Measurements from ENCODE around the gene RHBDD3.

The RHBDD3 gene

GRCh38 chr22:29226351-29226981, 41.3 kb downstream of the RHBDD3 start:
- TF ChIP-seq ZC3H10 (CRISPR knock-in tag; IDR thresholded peaks at IDR 0.05): no peak
- no peak for TF ChIP-seq ZNF70 (CRISPR knock-in tag; IDR thresholded peaks at IDR 0.05)
- TF ChIP-seq, protein P1, sequence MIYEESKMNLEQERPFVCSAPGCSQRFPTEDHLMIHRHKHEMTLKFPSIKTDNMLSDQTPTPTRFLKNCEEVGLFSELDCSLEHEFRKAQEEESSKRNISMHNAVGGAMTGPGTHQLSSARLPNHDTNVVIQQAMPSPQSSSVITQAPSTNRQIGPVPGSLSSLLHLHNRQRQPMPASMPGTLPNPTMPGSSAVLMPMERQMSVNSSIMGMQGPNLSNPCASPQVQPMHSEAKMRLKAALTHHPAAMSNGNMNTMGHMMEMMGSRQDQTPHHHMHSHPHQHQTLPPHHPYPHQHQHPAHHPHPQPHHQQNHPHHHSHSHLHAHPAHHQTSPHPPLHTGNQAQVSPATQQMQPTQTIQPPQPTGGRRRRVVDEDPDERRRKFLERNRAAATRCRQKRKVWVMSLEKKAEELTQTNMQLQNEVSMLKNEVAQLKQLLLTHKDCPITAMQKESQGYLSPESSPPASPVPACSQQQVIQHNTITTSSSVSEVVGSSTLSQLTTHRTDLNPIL (CRISPR knock-in tag; IDR thresholded peaks at IDR 0.05; ENCODE audit: low read depth): no peak
- no peak for TF ChIP-seq ZNF8 (CRISPR knock-in tag; IDR thresholded peaks at IDR 0.05)
- TF ChIP-seq, protein P2, sequence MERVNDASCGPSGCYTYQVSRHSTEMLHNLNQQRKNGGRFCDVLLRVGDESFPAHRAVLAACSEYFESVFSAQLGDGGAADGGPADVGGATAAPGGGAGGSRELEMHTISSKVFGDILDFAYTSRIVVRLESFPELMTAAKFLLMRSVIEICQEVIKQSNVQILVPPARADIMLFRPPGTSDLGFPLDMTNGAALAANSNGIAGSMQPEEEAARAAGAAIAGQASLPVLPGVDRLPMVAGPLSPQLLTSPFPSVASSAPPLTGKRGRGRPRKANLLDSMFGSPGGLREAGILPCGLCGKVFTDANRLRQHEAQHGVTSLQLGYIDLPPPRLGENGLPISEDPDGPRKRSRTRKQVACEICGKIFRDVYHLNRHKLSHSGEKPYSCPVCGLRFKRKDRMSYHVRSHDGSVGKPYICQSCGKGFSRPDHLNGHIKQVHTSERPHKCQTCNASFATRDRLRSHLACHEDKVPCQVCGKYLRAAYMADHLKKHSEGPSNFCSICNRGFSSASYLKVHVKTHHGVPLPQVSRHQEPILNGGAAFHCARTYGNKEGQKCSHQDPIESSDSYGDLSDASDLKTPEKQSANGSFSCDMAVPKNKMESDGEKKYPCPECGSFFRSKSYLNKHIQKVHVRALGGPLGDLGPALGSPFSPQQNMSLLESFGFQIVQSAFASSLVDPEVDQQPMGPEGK (CRISPR knock-in tag; IDR thresholded peaks at IDR 0.05; ENCODE audit: borderline replicate concordance): no peak
- no peak for TF ChIP-seq PPARA (CRISPR knock-in tag; IDR thresholded peaks at IDR 0.05; ENCODE audit: borderline replicate concordance)
- TF ChIP-seq OSR1 (CRISPR knock-in tag; IDR thresholded peaks at IDR 0.05): no peak
- no peak for TF ChIP-seq BACH2 (CRISPR knock-in tag; IDR thresholded peaks at IDR 0.05; ENCODE audit: borderline replicate concordance)
- TF ChIP-seq ZNF565 (CRISPR knock-in tag; conservative IDR thresholded peaks at IDR 0.05; ENCODE audit: low read depth): no peak
- no peak for ATAC-seq

- peak; percentile 36 for ATAC-seq
- TF ChIP-seq SNAI2 (CRISPR knock-in tag; IDR thresholded peaks at IDR 0.05): no peak
- TF ChIP-seq, protein P1 (CRISPR knock-in tag; IDR thresholded peaks at IDR 0.05; ENCODE audit: low read depth): no peak
- no peak for TF ChIP-seq ISL1 (CRISPR knock-in tag; IDR thresholded peaks at IDR 0.05)
- TF ChIP-seq ZFP3 (CRISPR knock-in tag; IDR thresholded peaks at IDR 0.05): no peak
- no peak for TF ChIP-seq CSDC2 (CRISPR knock-in tag; IDR thresholded peaks at IDR 0.05)
- TF ChIP-seq TCF4 (CRISPR knock-in tag; IDR thresholded peaks at IDR 0.05; ENCODE audit: borderline replicate concordance): no peak
- TF ChIP-seq ZNF8 (CRISPR knock-in tag; IDR thresholded peaks at IDR 0.05): no peak
- TF ChIP-seq, protein P2 (CRISPR knock-in tag; IDR thresholded peaks at IDR 0.05; ENCODE audit: borderline replicate concordance): no peak
- TF ChIP-seq ZNF70 (CRISPR knock-in tag; IDR thresholded peaks at IDR 0.05): no peak
- TF ChIP-seq, protein P3, sequence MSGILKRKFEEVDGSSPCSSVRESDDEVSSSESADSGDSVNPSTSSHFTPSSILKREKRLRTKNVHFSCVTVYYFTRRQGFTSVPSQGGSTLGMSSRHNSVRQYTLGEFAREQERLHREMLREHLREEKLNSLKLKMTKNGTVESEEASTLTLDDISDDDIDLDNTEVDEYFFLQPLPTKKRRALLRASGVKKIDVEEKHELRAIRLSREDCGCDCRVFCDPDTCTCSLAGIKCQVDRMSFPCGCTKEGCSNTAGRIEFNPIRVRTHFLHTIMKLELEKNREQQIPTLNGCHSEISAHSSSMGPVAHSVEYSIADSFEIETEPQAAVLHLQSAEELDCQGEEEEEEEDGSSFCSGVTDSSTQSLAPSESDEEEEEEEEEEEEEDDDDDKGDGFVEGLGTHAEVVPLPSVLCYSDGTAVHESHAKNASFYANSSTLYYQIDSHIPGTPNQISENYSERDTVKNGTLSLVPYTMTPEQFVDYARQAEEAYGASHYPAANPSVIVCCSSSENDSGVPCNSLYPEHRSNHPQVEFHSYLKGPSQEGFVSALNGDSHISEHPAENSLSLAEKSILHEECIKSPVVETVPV (CRISPR knock-in tag; IDR thresholded peaks at IDR 0.05): no peak
- no peak for TF ChIP-seq TSHZ2 (CRISPR knock-in tag; IDR thresholded peaks at IDR 0.05)
- TF ChIP-seq RARB (CRISPR knock-in tag; IDR thresholded peaks at IDR 0.05): no peak
- no peak for TF ChIP-seq GLIS3 (CRISPR knock-in tag; IDR thresholded peaks at IDR 0.05)
- no peak for TF ChIP-seq BACH2 (CRISPR knock-in tag; IDR thresholded peaks at IDR 0.05; ENCODE audit: borderline replicate concordance)
- no peak for TF ChIP-seq OSR1 (CRISPR knock-in tag; IDR thresholded peaks at IDR 0.05)
- no peak for TF ChIP-seq ARNTL (CRISPR knock-in tag; IDR thresholded peaks at IDR 0.05; ENCODE audit: borderline replicate concordance, low read depth)
These were observed 42.2 kb downstream of the RHBDD3 start for GRCh38 chr22:29225422-29226090.

Data from SK-N-SH treated with all-trans-retinoic acid at 6 μM for 48 hours (cell line).